Ovary (tissue), 3 donors: ENCODE results near the gene GYPC.

Experiments
- CTCF ChIP-seq, 3 donors: fragments of 450-650 bp in 2 of 3; fragments of 200-600 bp in 1 of 3; IDR thresholded peaks; one replicate each; pipeline versions ENCODE4 v1.5.1 to v1.8.0; 2016 to 2022; ENCODE audit warnings: antibody characterized with exemption in 3 of 3, mild to moderate bottlenecking in 1 of 3
- EP300 ChIP-seq: sonication (generic); formaldehyde crosslinking; IDR thresholded peaks from one replicate; pipeline ENCODE4 v1.6.1; 2017; ENCODE audit warnings: antibody characterized with exemption
- POLR2A ChIP-seq: fragments of 450-650 bp; IDR thresholded peaks from one replicate; pipeline ENCODE4 v1.6.1; 2017; ENCODE audit warnings: antibody characterized with exemption, mild to moderate bottlenecking, moderate library complexity
- donor health status: DM: no; HTN: no; CAD: no.

- TF ChIP-seq POLR2A (no peak), CTCF (IDR thresholded peaks at IDR 0.05) (no peak), EP300 (no peak)
Measured at GRCh38 chr2:126686841-126687485, 31.0 kb downstream of the GYPC start.
